Activated naive CD8-positive, alpha-beta T cell (primary cell): ENCODE measurements around the gene CDH19.

Experiments
- H3K27ac Mint-ChIP-seq: one replicate; pipeline ENCODE4 v1.8.0; 2021; ENCODE audit warnings: mixed read lengths
- H3K27me3 Mint-ChIP-seq: one replicate; pipeline ENCODE4 v1.8.0; 2021; ENCODE audit warnings: mixed read lengths
- H3K36me3 Mint-ChIP-seq: one replicate; pipeline ENCODE4 v1.8.0; 2021; ENCODE audit warnings: mixed read lengths
- H3K4me1 Mint-ChIP-seq: one replicate; pipeline ENCODE4 v1.8.0; 2021; ENCODE audit warnings: low read depth, mixed read lengths
- H3K4me3 Mint-ChIP-seq: one replicate; pipeline ENCODE4 v1.8.0; 2021; ENCODE audit warnings: mild to moderate bottlenecking, mixed read lengths
- H3K9me3 Mint-ChIP-seq: one replicate; pipeline ENCODE4 v1.8.0; 2021; ENCODE audit warnings: low read depth, mixed read lengths

Gene CDH19, protein sequence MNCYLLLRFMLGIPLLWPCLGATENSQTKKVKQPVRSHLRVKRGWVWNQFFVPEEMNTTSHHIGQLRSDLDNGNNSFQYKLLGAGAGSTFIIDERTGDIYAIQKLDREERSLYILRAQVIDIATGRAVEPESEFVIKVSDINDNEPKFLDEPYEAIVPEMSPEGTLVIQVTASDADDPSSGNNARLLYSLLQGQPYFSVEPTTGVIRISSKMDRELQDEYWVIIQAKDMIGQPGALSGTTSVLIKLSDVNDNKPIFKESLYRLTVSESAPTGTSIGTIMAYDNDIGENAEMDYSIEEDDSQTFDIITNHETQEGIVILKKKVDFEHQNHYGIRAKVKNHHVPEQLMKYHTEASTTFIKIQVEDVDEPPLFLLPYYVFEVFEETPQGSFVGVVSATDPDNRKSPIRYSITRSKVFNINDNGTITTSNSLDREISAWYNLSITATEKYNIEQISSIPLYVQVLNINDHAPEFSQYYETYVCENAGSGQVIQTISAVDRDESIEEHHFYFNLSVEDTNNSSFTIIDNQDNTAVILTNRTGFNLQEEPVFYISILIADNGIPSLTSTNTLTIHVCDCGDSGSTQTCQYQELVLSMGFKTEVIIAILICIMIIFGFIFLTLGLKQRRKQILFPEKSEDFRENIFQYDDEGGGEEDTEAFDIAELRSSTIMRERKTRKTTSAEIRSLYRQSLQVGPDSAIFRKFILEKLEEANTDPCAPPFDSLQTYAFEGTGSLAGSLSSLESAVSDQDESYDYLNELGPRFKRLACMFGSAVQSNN

DNA sequence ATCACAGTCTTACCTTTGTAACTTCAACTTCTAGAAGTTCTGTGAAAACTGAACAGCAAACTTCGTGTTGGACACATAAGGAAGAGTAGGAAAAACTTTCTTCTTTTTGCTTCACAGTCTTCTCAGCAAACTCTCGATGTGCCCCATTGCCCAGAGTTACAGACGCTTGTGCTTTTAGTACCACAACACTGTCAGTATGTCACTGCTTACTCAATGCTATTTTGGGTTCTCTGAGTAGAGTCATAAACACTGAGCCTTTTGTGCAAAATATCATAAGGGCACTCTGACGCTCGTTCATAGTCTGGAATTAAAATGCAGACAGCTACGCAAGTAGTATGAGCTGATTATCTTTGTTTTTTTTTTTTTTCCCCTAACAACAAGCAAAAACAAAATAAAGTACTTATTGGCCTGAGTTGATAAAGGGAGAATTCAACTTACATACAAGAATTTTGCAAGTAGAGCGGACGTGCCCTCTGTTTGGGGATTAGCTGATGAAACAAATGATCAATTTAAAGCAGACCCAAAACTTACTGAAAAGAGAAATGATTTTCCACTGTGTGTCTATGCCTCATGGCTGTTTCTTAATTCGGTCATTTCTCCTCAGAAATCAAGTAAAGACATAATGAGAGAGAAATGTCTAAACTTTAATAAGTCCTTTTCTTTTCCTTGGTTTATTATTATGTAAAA lies at the start of gene CDH19:
Gene CDH19 (minus strand): TSS at position 150 of the 687 bp plus-strand sequence. CDS start 31,886 bp downstream, outside the sequence.
- no peaks in the 10 kb centered on the region for H3K9me3 Mint-ChIP-seq

DNA sequence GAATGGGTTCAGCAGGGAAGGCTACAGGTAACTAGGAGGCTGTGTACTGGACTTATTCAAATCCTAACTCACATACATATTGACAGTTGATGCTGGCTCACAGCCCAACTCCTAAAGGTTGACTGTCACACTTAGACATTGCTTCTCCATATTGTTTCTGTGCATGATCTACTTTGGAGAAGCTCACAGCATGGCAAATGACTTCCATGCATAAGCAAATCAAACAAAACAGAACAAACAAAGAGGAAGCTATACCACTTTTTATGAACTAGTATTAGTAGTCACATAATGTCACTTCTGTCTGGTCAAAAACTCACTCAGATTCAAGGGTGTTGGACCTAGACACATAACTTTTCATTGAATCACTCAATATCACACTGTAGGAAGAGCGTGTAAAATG lies 43.8 kb upstream of the CDH19 start:
- Mint-ChIP-seq H3K36me3 (no peaks in the 10 kb centered on the region), H3K4me3 (no peak overlapping the region), H3K9me3 (peaks cover 7% of the 10 kb centered on the region), H3K27me3 (no peaks in the 10 kb centered on the region), H3K27ac (no peak overlapping the region), H3K4me1 (no peaks in the 10 kb centered on the region)

More for the DNA sequence above, at the start of gene CDH19:
- Mint-ChIP-seq H3K4me3 (no peak within 1 kb of the TSS), H3K4me1 (no peaks in the 10 kb centered on the region), H3K36me3 (no peaks in the 10 kb centered on the region), H3K27me3 (no peaks in the 10 kb centered on the region), H3K27ac (no peak within 1 kb of the TSS)

DNA sequence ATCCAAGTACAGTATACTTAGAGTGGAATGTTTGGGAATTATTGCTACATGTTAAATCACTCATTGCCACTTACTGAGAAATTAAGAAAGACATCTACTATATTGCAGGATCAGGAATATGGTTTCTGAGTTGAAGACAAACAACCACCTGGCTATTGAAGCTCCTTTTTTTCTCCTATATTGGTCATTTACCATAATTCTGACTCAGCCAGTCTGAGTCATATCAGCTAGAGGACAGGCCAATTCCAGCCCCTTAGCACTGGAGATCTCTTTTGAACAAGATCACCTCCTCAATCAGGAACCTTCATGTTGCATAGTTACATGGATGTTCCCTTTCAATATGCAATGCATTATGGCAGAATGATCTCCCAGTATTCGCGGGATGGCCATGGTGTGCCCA lies 42.7 kb upstream of the CDH19 start:
- Mint-ChIP-seq H3K27me3 (no peaks in the 10 kb centered on the region), H3K36me3 (no peaks in the 10 kb centered on the region), H3K9me3 (peaks cover 7% of the 10 kb centered on the region), H3K27ac (no peak overlapping the region), H3K4me3 (no peak overlapping the region), H3K4me1 (no peaks in the 10 kb centered on the region)

DNA sequence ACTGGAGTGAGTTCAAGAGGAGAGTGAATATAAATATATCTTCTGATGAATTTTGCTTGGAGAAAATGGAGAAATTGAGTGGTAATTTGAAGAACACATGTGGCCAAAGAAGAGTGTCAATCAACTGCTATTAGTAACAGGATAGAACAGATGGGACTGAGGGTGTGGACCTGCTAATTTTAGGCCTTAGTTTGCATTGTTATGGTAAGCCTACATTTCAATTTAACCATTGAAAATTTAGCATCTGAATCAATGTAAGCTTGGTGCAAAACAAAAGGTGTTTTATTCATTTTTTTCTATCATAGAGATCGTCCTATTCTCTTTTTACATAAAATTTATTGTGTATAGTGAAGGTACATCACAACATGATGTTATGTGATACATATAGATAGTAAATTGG lies 42.1 kb upstream of the CDH19 start:
- Mint-ChIP-seq H3K9me3 (peaks cover 7% of the 10 kb centered on the region), H3K4me3 (no peak overlapping the region), H3K27me3 (no peaks in the 10 kb centered on the region), H3K4me1 (no peaks in the 10 kb centered on the region), H3K27ac (no peak overlapping the region), H3K36me3 (no peaks in the 10 kb centered on the region)

DNA sequence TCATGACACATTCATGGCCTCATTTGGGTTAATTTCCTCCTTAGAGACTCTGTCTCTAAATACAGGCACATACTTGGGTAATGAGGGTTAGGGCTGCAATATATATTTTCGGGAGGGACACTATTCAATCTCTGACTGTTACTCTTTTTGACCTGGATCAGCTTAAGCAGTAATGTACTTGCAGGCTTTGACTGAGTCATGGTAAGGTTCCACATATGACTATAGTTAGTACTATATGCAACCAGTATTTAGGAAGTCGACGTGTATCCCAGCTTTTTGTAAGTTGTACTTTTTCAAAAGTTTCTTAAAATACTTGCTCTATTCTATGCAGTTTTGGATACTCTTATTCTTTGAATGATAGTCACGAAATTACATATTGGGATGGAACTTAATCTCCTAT lies 37.2 kb upstream of the CDH19 start:
- Mint-ChIP-seq H3K27me3 (no peaks in the 10 kb centered on the region), H3K4me3 (no peak overlapping the region), H3K27ac (no peak overlapping the region), H3K9me3 (no peaks in the 10 kb centered on the region), H3K36me3 (no peaks in the 10 kb centered on the region), H3K4me1 (no peaks in the 10 kb centered on the region)

DNA sequence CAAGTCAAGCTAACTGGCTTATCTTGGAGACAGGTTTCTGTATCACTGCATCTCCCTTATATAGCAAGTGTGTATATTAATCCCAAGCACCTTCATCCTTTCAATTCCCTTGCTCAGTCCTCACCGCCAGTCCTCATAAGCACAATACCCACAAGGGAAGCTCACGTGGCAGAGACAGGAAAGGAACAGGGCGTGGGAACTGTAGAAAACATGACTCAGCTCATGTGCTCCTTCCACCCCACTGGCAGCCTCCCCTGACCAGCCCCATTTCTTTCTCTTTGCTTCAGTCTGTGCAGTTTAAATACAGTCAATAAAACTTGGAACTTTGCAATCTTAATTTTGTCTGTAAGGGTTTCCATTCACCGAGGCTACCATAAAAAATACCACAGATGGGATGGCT lies 36.5 kb upstream of the CDH19 start:
- Mint-ChIP-seq H3K4me3 (no peak overlapping the region), H3K36me3 (no peaks in the 10 kb centered on the region), H3K9me3 (no peaks in the 10 kb centered on the region), H3K27ac (no peak overlapping the region), H3K4me1 (no peaks in the 10 kb centered on the region), H3K27me3 (no peaks in the 10 kb centered on the region)

DNA sequence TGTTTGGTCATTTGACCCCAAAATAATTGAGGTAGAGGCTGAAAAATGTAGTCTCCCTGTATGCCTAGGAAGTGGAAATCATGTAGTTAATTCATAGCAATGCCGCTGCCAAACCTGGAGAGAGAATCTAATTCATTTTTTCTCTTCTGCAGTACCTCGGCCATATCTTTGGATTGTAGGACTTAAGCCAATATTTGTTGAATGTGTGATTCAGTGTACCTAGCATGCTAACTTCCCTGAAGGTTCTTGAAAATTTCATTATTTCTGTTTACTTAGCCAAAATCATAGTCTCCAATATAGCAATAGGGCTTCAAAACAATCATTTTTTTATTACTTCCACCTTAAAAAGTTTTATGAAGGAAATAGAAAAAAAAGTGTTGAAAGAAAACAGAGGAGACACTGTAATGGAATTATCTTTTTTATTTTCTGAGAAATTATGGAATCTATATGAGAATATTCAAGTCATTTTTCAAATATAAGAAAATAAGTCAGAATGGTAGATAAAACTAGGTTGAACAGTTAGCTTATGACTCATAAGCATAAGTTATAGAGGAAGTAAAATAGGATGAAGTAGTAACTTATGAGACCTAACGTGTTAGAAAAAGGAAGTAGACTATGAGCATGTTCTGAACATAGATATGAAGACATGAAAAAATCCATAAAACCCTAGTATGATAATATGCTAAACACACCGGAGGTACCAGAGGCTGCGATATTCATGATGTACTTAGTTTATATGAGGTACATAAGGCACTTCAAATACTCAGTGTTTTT lies 35.2 kb upstream of the CDH19 start:
- no peak overlapping the region for H3K27ac Mint-ChIP-seq
- H3K4me1 Mint-ChIP-seq = no peaks in the 10 kb centered on the region
- H3K9me3 Mint-ChIP-seq = no peaks in the 10 kb centered on the region
- no peak overlapping the region for H3K4me3 Mint-ChIP-seq
- H3K36me3 Mint-ChIP-seq = no peaks in the 10 kb centered on the region
- H3K27me3 Mint-ChIP-seq = no peaks in the 10 kb centered on the region

DNA sequence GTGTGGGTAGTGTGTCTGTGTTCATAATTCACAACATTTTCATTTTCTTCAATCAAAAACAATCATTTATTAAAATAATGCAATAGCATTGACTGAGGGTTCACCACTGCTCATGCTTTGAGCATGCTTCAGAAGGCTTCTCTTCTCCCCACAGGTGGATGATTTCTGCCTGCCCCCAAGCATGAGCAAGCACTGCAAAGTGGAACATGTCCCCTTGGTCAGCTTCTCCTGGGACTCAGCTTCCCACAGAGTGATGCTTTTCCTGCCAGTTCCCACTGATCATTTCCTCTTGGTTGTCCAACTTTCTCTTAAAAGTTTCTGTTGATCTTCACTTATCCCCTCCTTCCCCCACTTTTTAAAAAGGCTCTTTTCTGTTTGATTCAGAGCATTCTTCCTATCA lies 31.5 kb upstream of the CDH19 start:
- Mint-ChIP-seq H3K36me3 (no peaks in the 10 kb centered on the region), H3K4me1 (no peaks in the 10 kb centered on the region), H3K9me3 (peaks cover 2% of the 10 kb centered on the region), H3K4me3 (no peak overlapping the region), H3K27ac (no peak overlapping the region), H3K27me3 (no peaks in the 10 kb centered on the region)

DNA sequence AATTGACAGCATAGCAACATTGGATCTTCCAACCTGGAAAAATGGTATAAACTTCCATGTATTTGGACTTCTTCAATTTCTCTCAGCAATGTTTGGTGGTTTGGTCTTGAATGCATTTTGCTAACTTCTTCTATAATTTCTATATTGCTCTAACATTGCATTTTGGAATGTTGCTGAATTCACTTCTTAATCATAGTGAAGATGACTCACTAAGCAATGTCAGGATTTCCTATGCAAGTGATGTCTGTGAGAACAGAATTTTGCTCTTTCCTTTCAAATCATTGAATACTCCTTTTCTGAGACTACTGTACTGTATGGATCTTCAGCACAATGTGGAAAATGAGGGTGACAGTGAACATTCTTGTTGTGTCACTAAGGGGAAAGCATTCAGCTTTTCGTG lies 28.9 kb upstream of the CDH19 start:
- Mint-ChIP-seq H3K4me3 (no peak overlapping the region), H3K9me3 (peaks cover 7% of the 10 kb centered on the region), H3K27me3 (no peaks in the 10 kb centered on the region), H3K4me1 (no peaks in the 10 kb centered on the region), H3K36me3 (no peaks in the 10 kb centered on the region), H3K27ac (no peak overlapping the region)

DNA sequence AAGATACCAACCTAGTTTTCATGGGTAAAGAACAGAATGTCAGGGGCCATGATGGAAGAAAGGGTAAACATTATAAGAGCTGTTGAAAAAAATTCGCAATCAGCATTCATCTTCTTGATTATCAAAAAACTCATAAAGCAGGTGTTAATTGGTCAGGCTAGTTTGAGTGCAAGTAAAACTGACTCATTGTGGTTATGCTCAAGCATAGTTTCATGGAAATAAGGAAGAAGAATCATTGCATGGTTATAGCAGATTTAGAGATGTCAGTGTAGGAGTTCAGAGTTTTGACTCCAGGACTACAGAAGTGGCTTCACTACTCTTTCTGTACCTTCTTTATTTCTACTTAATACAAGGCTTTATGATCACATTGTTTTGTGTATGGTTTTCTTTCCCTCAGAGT lies 26.9 kb upstream of the CDH19 start:
- peaks cover 7% of the 10 kb centered on the region for H3K9me3 Mint-ChIP-seq
- no peaks in the 10 kb centered on the region for H3K27me3 Mint-ChIP-seq
- no peak overlapping the region for H3K27ac Mint-ChIP-seq
- no peaks in the 10 kb centered on the region for H3K36me3 Mint-ChIP-seq
- no peak overlapping the region for H3K4me3 Mint-ChIP-seq
- H3K4me1 Mint-ChIP-seq = no peaks in the 10 kb centered on the region

DNA sequence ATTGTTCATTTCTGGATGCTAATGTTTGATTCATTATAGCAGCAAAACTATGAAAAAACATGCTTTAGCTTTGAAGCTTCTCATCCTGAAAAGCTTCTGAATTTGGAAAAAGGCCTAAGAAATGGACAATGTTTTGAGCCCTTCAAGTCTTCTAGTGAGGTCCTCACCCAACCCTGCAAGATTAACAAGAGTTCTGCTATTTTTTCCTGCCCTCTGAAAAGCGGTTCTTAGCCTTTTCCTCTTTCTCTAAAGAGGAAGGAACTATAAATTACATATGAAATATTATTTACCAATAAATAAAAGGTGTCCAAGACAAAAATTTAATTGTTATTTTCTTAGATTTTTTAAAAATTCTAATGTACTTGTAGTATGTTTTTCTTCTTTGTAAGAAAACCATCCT lies 19.9 kb upstream of the CDH19 start:
- no peak overlapping the region for H3K4me3 Mint-ChIP-seq
- H3K9me3 Mint-ChIP-seq = no peaks in the 10 kb centered on the region
- H3K27ac Mint-ChIP-seq = no peak overlapping the region
- H3K27me3 Mint-ChIP-seq = no peaks in the 10 kb centered on the region
- H3K4me1 Mint-ChIP-seq = no peaks in the 10 kb centered on the region
- no peaks in the 10 kb centered on the region for H3K36me3 Mint-ChIP-seq

DNA sequence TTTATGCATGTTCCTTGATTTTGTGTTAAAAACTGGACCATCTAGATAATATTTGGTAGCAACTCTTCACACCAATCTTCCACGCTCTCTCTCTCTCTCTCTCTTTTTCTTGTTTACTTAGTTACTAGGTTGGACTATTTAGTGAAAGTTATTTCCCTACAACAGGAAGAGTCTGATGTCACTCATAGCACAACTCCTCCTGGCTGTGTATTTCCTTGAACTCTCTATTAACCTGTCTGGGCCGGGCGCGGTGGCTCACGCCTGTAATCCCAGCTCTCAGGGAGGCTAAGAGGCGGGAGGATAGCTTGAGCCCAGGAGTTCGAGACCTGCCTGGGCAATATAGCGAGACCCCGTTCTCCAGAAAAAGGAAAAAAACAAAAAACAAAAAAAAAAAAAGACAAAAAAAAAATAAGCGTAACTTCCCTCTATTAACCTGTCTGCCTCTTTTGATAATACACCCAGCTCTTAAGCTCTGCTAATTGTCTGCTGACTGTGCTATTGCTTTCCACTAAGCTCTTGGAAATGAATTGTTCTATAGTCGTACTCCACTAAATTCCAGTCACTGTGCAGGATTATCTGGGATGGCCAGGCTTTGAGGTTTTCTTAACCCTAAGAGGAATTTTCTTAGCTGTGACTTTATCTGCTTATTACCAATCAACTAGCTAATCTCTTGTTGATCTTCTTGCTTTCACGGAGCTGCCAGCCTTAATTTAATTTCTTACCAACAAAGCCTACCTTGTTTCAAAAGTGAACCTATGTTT lies 18.1 kb upstream of the CDH19 start:
- Mint-ChIP-seq H3K27me3 (no peaks in the 10 kb centered on the region), H3K36me3 (no peaks in the 10 kb centered on the region), H3K4me3 (no peak overlapping the region), H3K27ac (no peak overlapping the region), H3K9me3 (no peaks in the 10 kb centered on the region), H3K4me1 (no peaks in the 10 kb centered on the region)

DNA sequence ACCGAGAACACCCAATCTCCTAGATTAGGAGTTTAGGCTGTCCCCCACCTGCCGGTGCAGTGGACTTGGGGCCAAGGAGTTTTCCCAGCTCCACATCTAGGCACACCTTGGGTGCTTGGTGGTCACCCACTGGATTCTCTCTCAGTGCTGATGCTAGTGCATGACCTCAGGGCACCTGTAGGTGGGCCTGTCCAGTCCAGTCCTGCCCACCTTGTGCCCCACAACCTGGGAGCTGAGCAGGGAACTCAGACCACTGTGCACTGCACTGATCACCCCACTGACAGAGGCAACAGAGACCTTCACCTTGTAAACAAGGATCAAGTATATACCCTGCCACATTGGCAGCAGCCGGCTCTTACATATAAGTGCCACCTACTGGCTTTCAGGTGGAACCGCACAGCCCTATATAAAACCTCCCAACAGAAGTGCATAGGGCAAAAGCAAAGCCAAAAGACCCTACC lies 12.7 kb upstream of the CDH19 start:
- Mint-ChIP-seq H3K27me3 (no peaks in the 10 kb centered on the region), H3K4me3 (no peak overlapping the region), H3K9me3 (no peaks in the 10 kb centered on the region), H3K36me3 (no peaks in the 10 kb centered on the region), H3K4me1 (no peaks in the 10 kb centered on the region), H3K27ac (no peak overlapping the region)

DNA sequence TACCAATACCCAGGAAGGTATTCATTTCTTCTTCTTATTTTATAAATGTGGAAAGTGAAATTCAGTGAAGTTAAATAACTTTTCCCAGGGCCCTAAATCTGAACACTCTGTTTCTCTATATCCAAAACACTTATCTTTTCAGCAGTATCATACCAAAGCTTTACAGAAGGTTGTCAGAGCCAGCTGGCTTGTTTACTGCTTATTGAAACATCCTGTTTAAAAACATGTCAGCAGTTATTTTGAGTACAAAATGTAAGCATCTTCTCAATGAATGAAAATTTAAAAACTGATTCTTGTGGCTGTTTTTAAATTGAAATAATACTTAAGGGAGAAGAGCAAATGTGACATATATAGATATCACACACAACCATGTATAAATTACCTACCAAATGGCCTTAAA lies 11.3 kb upstream of the CDH19 start:
- H3K9me3 Mint-ChIP-seq = no peaks in the 10 kb centered on the region
- no peaks in the 10 kb centered on the region for H3K36me3 Mint-ChIP-seq
- H3K27ac Mint-ChIP-seq = no peak overlapping the region
- no peaks in the 10 kb centered on the region for H3K27me3 Mint-ChIP-seq
- H3K4me1 Mint-ChIP-seq = no peaks in the 10 kb centered on the region
- no peak overlapping the region for H3K4me3 Mint-ChIP-seq
